HepG2 (cell line): ENCODE results near the gene PRDM11. TPM values are rescaled to one million over a fixed set of nuclear protein-coding genes. Genes with fewer than 3 reads are reported as not detected.

Experiments
- ATAC-seq: fragments of 200-7000 bp; cut with Tn5 transposase; 3 replicates; pipeline ENCODE4 v1.9.1; 2020; ENCODE audit warnings: mild to moderate bottlenecking, moderate library complexity
- BruUV-seq: library from RNA; stranded (reverse); fragments of 400-500 nt; replicated peaks from 2 replicates; lab custom pipeline; 2021; lab: Mats Ljungman, UMichigan
- CTCF ChIA-PET: fragments of 300-600 bp; formaldehyde crosslinking; extraction: SDS; loops from one replicate; lab custom pipeline; 2021; ENCODE audit warnings: low total read pairs, inconsistent platforms, low intra/inter-chr PET ratio; lab: Yijun Ruan, JAX
- POLR2A ChIA-PET: fragments of 350-600 bp; sonication (Branson Sonifier 250); formaldehyde crosslinking; loops from one replicate; lab custom pipeline; 2020; ENCODE audit warnings: antibody characterized with exemption, inconsistent platforms; lab: Yijun Ruan, JAX
- DNase-seq: peaks from one replicate; pipeline ENCODE4 v3.0.0-alpha.2; 2015; ENCODE audit warnings: low spot score
- FAIRE-seq: peaks from 3 replicates; lab custom pipeline; 2011; peaks lifted over from hg19 to GRCh38; lab: Jason Lieb, UNC
- H2AFZ ChIP-seq: one replicate; pipeline ENCODE4 v1.6.1; 2011; ENCODE audit warnings: low read length, inconsistent platforms
- H3K27ac ChIP-seq: fragments of 300-600 bp; 3 replicates; pipeline ENCODE4 v1.8.0; 2011; ENCODE audit warnings: mixed run types, mild to moderate bottlenecking, mixed read lengths, low read length, inconsistent platforms; ENCODE audit not compliant: insufficient read depth; ENCODE audit errors: extremely low read length
- H3K27me3 ChIP-seq, 2 experiments: fragments of 200-600 bp in 1 of 2; 2 replicates in 1 of 2; 3 replicates in 1 of 2; pipeline versions ENCODE4 v1.6.0 to v1.8.0; 2011; ENCODE audit warnings: low read length in 2 of 2, mild to moderate bottlenecking in 2 of 2, moderate library complexity in 2 of 2, inconsistent platforms in 1 of 2; ENCODE audit not compliant: insufficient read depth in 2 of 2, control insufficient read depth in 1 of 2
- H3K36me3 ChIP-seq, 2 experiments: fragments of 200-600 bp in 1 of 2; replicated peaks in 1 of 2; 2 replicates in 1 of 2; 3 replicates in 1 of 2; pipeline versions ENCODE4 v1.5.1 to v1.8.0; 2011; ENCODE audit warnings: low read length in 2 of 2, inconsistent platforms in 1 of 2; ENCODE audit not compliant: insufficient read depth in 2 of 2, control insufficient read depth in 1 of 2
- H3K4me1 ChIP-seq: 2 replicates; pipeline ENCODE4 v1.5.1; 2012; ENCODE audit warnings: low read length, inconsistent platforms; ENCODE audit not compliant: insufficient read depth
- H3K4me2 ChIP-seq: 2 replicates; pipeline ENCODE4 v1.6.0; 2011; ENCODE audit warnings: low read depth, low read length, inconsistent platforms
- H3K4me3 ChIP-seq, 3 experiments: fragments of 200-600 bp in 1 of 3; sonication (generic), shearing (Covaris generic) in 1 of 3; replicated peaks in 1 of 3; 2 replicates each; pipeline ENCODE4 v1.5.1; 2011 to 2016; ENCODE audit warnings: low read length in 3 of 3, inconsistent platforms in 2 of 3, low read depth in 2 of 3, mild to moderate bottlenecking in 2 of 3, control low read depth in 1 of 3, mixed read lengths in 1 of 3; ENCODE audit not compliant: insufficient read depth in 1 of 3
- H3K79me2 ChIP-seq: one replicate; pipeline ENCODE4 v1.6.1; 2011; ENCODE audit warnings: low read length, inconsistent platforms; ENCODE audit not compliant: insufficient read depth
- H3K9ac ChIP-seq: 2 replicates; pipeline ENCODE4 v1.6.0; 2011; ENCODE audit warnings: mild to moderate bottlenecking, low read depth, low read length, inconsistent platforms; ENCODE audit not compliant: insufficient read depth
- H3K9me3 ChIP-seq: 2 replicates; pipeline ENCODE4 v1.5.1; 2012; ENCODE audit warnings: mild to moderate bottlenecking, low read length
- H4K20me1 ChIP-seq: 2 replicates; pipeline ENCODE4 v1.6.0; 2011; ENCODE audit warnings: inconsistent platforms, mild to moderate bottlenecking, low read length, moderate library complexity; ENCODE audit not compliant: insufficient read depth
- CREB1 ChIP-seq, 2 experiments: fragments of 450-650 bp in 1 of 2; IDR thresholded peaks; 2 replicates each; pipeline ENCODE4 v1.6.1; 2016 to 2017; ENCODE audit warnings: control low read depth in 1 of 2, mild to moderate bottlenecking in 1 of 2, missing compliant biosample characterization in 1 of 2, missing genetic modification characterization in 1 of 2
- ETV5 ChIP-seq: IDR thresholded peaks from 2 replicates; pipeline ENCODE4 v1.6.1; 2018; ENCODE audit warnings: missing biosample characterization, missing genetic modification reagents, inconsistent platforms, borderline replicate concordance
- GPN1 ChIP-seq: sonication (generic); formaldehyde crosslinking; IDR thresholded peaks from 2 replicates; pipeline ENCODE4 v1.5.1; 2020; ENCODE audit warnings: missing genetic modification reagents, borderline replicate concordance
- KLF13 ChIP-seq: sonication (generic); formaldehyde crosslinking; IDR thresholded peaks from 2 replicates; pipeline ENCODE4 v1.4.0; 2020; ENCODE audit warnings: mild to moderate bottlenecking, missing genetic modification reagents
- NCOA1 ChIP-seq: sonication (generic); formaldehyde crosslinking; IDR thresholded peaks from 2 replicates; pipeline ENCODE4 v1.9.0; 2021; ENCODE audit warnings: missing genetic modification reagents
- ZNF207 ChIP-seq: fragments of 450-650 bp; IDR thresholded peaks from 2 replicates; pipeline ENCODE4 v1.6.1; 2016; ENCODE audit warnings: antibody characterized with exemption, borderline replicate concordance
- ZNF251 ChIP-seq: sonication (generic); formaldehyde crosslinking; IDR thresholded peaks from 2 replicates; pipeline ENCODE4 v1.9.0; 2021; ENCODE audit warnings: mild to moderate bottlenecking, missing genetic modification reagents
- ZNF619 ChIP-seq: sonication (generic); formaldehyde crosslinking; IDR thresholded peaks from 2 replicates; pipeline ENCODE4 v1.4.0; 2020; ENCODE audit warnings: mild to moderate bottlenecking, missing genetic modification reagents
- WGBS: methylation state at CpG from one replicate; pipeline ENCODE4 v1.1.6; 2017; ENCODE audit warnings: low lambda C conversion rate; 5-methylcytosine and 5-hydroxymethylcytosine counted together
- in situ Hi-C: cut with HindIII; loops from 2 replicates; pipeline ENCODE4 v1.10.0; 2017; ENCODE audit warnings: low pct_unique_long_range_greater_than_20kb; ENCODE audit not compliant: extremely low pct_ligation_motif_present
- intact Hi-C: fragments of 100-400 bp; cut with micrococcal nuclease; formaldehyde crosslinking; loops from one replicate; pipeline ENCODE4 v1.10.0; 2022; ENCODE audit not compliant: unreplicated experiment
- polyA plus RNA-seq, 8 experiments: library from polyadenylated mRNA; depleted of rRNA in 3 of 8; stranded (reverse) in 7 of 8; unstranded in 1 of 8; fragments of >200 nt; fragmentation: Illumina TruSeq in 4 of 8; extraction: Trizol in 4 of 8; gene quantifications; 2 replicates each; pipeline versions ENCODE4 v1.2.1 to v1.2.3, GENCODE V29; 2011 to 2016; ENCODE audit warnings: low read depth in 4 of 8, missing spikeins in 1 of 8, mixed read lengths in 1 of 8; ENCODE audit not compliant: insufficient read depth in 1 of 8
- total RNA-seq, 5 experiments: library from RNA; depleted of rRNA; stranded (reverse); fragments of >200 nt; fragmentation: Illumina TruSeq; extraction: Trizol; gene quantifications; 2 replicates each; pipeline ENCODE4 v1.2.3, GENCODE V29; 2016; ENCODE audit warnings: low read depth in 1 of 5

PRDM11 gene
- total and polyA plus RNA-seq, 2 of the 13 experiments (the other 11 are each of a cell fraction or from before 2014, with no cell fraction given): 3.4 to 4.7 TPM

DNA sequence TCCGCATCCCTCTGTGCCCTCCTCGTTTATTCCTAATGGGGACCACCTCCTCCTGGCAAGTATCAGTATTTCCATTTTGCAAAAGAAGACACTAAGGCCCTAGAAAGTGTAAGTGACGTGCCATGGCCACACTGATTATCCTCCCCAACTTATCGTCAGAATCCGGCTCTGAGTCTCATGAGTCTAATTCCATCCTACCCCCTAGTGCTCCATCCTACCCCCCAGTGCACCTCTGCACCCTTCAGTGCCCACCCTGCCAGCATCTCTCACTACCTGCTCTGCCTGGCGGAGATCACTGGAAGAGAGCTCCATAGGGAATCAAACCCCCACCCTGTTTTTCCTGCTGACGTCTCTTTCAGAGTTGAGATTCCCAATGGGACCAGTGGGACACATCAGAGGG lies 31.8 kb downstream of the PRDM11 start (continued):
- TF ChIP-seq ETV5 (CRISPR knock-in tag) (no peak), ZNF207 (no peak), GPN1 (CRISPR knock-in tag) (no peak), ZNF251 (CRISPR knock-in tag) (no peak), NCOA1 (CRISPR knock-in tag) (no peak)

DNA sequence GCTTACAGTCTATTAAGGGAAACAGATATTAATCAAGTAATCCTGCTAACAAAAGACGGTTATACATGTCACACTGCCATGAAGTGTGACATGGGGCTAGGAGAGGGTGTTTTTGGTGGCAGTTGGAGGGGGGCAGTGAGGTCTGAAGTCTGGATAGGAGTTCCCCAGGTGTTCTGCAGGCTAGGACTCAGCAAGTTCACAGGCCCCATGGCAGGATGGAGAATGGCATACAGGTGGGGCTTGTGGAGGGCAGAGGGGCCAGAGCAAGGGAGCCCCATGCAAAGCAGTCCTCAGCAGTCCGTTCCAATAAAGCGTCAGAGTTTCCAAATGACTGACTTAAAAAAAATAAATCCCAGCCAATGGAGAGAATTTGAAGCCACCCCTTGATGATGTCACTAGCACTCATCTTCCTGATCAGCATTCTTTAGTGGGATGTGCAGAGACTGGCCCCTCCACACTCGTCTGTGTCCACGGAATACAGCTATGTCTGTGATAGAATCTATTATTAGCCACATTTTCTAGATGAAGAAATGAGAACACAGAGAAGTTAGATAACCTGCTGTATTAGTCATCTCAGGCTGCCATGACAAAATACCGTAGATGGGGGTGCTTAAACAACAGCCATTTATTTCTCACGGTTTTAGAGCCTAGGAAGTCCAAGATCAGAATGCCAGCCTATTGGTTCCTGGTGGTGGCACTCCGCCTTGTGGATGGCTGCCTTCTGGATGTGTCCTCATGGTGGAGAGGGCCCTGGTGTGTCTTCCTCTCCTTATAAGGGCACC lies 32.6 kb downstream of the PRDM11 start:
- Histone ChIP-seq H3K27me3 (no peaks in the 10 kb centered on the region; a peak in 1 of 5 replicates), H3K4me3 (no peak overlapping the region), H3K9me3 (no peaks in the 10 kb centered on the region), H3K27ac (no peak overlapping the region), H4K20me1 (no peaks in the 10 kb centered on the region), H3K79me2 (no peaks in the 10 kb centered on the region), H2AFZ (no peak overlapping the region), H3K4me2 (peak overlapping the region; percentile 70), H3K9ac (no peak overlapping the region), H3K36me3 (peaks cover 4 to 9% of the 10 kb centered on the region in 2 experiments; a peak in 4 of 5 replicates), H3K4me1 (peaks cover 16% of the 10 kb centered on the region)
- no peak for FAIRE-seq
- ChIA-PET CTCF (no interaction called here), POLR2A (interaction anchor here (1.3 kb wide), 1 partner anchor 24 kb away, joined by 3 read pairs; no protein-coding TSS in a partner anchor)
- intact Hi-C loops: no loop called here
- in situ Hi-C loops: no loop called here
- TSS peak; percentile 73 for BruUV-seq
- 93% methylated on average over 8 of the region's 8 CpGs for WGBS
- no peak for TF ChIP-seq KLF13 (CRISPR knock-in tag)
- TF ChIP-seq CREB1 (IDR thresholded peaks at IDR 0.05): peak; percentile 30; the same call in 1 of the 2 replicates
- no peak for TF ChIP-seq CREB1 (CRISPR knock-in tag; IDR thresholded peaks at IDR 0.05)
- TF ChIP-seq ZNF619: no peak
- ATAC-seq: no peak
- DNase-seq: no peak
